ENCODE results near the gene MAF. TPM values are rescaled to one million over a fixed set of nuclear protein-coding genes. Genes with fewer than 3 reads are reported as not detected.

Gene MAF
- total RNA-seq, 4 donors from 2014 or later = 45.3 to 55.7 (median 46.8) TPM

DNA sequence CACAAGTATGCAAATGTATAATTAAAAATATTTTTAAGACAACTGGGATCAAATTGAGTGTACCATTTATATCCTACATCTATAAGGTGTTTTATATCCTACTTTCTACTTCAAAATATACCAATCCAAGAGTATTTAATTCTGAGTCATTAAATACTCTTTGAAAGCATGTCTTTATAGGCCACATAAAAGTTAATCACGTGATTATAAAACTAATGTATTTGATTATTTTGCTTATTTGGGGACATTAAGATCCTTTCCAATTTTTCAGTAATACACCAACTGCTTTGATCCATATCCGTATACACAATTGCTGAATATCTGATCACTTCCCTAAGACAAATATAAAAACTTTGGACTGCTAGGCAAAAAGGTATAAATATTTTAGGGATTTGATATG is 26.6 kb upstream of the MAF start:
- TF ChIP-seq, protein P1, sequence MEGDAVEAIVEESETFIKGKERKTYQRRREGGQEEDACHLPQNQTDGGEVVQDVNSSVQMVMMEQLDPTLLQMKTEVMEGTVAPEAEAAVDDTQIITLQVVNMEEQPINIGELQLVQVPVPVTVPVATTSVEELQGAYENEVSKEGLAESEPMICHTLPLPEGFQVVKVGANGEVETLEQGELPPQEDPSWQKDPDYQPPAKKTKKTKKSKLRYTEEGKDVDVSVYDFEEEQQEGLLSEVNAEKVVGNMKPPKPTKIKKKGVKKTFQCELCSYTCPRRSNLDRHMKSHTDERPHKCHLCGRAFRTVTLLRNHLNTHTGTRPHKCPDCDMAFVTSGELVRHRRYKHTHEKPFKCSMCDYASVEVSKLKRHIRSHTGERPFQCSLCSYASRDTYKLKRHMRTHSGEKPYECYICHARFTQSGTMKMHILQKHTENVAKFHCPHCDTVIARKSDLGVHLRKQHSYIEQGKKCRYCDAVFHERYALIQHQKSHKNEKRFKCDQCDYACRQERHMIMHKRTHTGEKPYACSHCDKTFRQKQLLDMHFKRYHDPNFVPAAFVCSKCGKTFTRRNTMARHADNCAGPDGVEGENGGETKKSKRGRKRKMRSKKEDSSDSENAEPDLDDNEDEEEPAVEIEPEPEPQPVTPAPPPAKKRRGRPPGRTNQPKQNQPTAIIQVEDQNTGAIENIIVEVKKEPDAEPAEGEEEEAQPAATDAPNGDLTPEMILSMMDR (IDR thresholded peaks at IDR 0.05; ENCODE audit: low read depth) = no peak

GRCh38 chr16:79625738-79626137 is 25.2 kb upstream of the MAF start:
- TF ChIP-seq, protein P1 (IDR thresholded peaks at IDR 0.05; ENCODE audit: low read depth) = no peak

- TF ChIP-seq, protein P1 (IDR thresholded peaks at IDR 0.05; ENCODE audit: low read depth) = no peak
Measured at GRCh38 chr16:79623824-79624223, 23.3 kb upstream of the MAF start.

GRCh38 chr16:79623062-79623461 is 22.5 kb upstream of the MAF start:
- TF ChIP-seq, protein P1 (IDR thresholded peaks at IDR 0.05; ENCODE audit: low read depth) = no peak

DNA sequence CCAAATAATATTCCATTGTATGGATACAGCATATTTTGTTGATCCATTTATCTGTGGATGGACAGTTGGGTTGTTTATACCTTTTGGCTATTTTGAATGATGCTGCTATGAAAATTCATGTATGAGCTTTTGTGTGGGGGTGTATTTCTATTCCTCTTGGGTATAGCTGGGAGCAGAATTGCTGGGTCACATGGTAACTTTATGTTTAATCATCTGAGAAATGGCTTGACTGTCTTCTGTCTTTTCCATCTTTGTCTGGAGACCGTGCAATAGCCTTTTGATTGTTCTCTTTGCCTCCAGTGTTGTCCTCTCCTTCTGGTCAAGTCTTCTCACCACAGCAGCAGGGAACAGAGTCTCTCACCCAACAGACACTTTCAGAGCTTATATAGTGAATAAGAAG is 20.5 kb upstream of the MAF start:
- TF ChIP-seq, protein P1 (IDR thresholded peaks at IDR 0.05; ENCODE audit: low read depth) = no peak

DNA sequence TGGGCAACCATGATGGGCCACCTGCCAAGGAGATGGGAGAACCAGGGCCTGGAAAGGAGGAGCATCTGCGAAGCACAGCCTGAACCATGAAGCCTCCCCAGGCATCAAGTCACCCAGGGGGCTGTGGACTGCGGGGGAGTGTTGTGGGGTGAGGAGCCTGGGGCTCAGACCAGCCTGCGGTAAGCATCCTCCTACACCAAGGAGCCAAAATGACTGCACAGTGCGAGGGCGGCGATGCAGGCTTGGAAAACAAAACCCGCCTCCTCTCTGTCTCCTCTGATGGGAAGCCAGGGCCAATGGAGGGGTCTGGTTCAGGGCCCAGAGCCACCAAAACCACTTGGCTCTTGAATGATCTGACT is 18.1 kb upstream of the MAF start:
- TF ChIP-seq, protein P1 (IDR thresholded peaks at IDR 0.05; ENCODE audit: low read depth) = no peak

DNA sequence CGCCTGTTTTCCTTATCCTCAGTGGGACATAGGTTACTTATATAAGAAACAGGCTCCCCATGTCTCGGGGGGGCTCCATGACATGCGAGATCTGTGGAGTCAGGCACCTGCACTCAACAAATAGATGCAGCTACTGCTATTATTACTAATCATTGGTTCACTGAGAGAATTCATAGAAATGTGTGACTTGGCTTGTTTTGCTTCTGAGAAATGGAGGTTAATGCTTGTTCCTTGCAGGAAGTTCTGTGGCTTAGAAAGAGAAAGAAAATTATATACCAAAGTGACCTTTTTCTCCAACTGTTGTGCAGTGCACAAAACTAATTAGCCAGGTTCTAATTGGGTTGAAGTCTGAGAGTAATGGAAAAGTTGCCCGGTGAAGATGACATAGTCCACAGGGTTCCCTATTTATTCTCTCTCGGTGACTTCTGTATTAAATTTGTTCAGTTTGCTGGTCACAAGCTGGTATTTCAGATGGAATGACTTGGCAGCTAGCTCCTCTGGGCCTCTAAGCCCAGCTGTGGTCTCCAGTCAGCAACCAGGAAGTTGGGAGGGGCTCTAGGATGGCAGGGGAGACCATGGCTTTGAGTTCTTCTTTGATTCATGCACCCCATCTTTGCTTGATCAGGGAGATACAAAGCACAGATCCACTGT is 17.6 kb upstream of the MAF start:
- TF ChIP-seq, protein P1 (IDR thresholded peaks at IDR 0.05; ENCODE audit: low read depth) = no peak
